ENCODE results near the gene SLFNL1.

Gene SLFNL1

DNA sequence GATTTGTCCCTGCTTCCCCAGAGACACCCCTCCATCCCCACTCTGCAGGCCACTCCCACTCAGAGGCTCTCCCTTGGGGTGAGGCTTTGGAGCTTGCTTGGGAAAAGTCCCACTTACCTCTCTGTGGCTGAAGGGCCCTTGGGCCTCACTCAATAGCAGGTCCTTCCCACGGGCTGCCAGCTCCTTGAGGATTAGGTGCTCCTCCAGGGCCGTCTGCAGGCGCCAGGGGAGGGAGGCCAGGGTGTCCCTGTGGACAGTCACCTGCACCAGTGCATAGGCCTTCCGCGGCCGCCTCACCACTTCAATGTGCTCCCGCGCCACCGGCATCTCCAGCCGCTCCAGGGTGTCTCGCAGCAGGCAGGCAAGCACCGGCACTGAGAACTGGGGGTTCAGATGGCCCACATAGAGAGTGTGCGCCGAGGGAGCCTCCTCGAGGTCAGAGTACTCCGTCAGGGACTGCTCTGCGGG, 1.4 kb downstream of the SLFNL1 start:
- Histone ChIP-seq H2BK120ac (ENCODE audit: low read depth, low read length) (no peak overlapping the region), H3K18ac (ENCODE audit: low read length) (no peak overlapping the region), H2AK5ac (ENCODE audit: low read length) (no peak overlapping the region), H3K4me2 (ENCODE audit: low read length) (no peak overlapping the region), H2BK15ac (replicated peaks; ENCODE audit: low read depth) (no peak overlapping the region), H3K27ac (ENCODE audit: low read depth, low read length) (no peak overlapping the region), H3K9ac (ENCODE audit: low read length) (no peak overlapping the region), H4K8ac (ENCODE audit: low read depth, low read length) (no peak overlapping the region), H3K27me3 (ENCODE audit: insufficient read depth, low read length, poor library complexity) (no peaks in the 10 kb centered on the region), H2BK5ac (ENCODE audit: low read length) (no peak overlapping the region), H3K4ac (ENCODE audit: low read depth, low read length) (no peak overlapping the region), H3K4me1 (ENCODE audit: control insufficient read depth, low read depth, low read length) (no peaks in the 10 kb centered on the region), H3K79me1 (ENCODE audit: low read length) (no peaks in the 10 kb centered on the region), H4K5ac (ENCODE audit: low read length) (no peak overlapping the region), H3K36me3 (ENCODE audit: control insufficient read depth, insufficient read depth, low read length) (peaks cover 4% of the 10 kb centered on the region), H3K56ac (ENCODE audit: low read length) (no peak overlapping the region), H3K23ac (ENCODE audit: low read length) (no peak overlapping the region), H3K79me2 (ENCODE audit: control insufficient read depth, insufficient read depth, low read length) (no peaks in the 10 kb centered on the region), H3K4me3 (ENCODE audit: low read length) (no peak overlapping the region)
- DNase-seq: no peak
- WGBS (ENCODE audit: extremely low coverage, insufficient coverage, low lambda C conversion rate): no CpG with 5 or more reads among the region's 17 CpGs

DNA sequence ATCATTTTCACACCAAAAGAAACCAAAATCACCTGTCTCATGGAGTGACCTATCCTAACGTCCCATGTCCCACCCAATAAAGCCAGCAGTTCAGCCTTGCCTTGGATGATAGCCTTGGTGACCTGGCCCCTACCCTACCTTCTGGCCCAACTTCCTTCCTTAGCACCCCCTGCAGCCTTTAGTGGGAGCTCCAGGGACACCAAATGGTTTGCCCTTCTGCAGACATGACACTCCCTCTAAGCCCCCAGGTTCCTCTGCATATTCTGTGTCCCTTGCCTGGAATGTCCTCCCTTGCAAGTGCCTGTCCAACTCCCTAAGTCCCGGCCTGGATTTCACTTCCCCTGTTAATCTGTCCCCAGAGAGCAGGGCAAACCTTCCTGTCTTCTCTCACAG, 2.2 kb downstream of the SLFNL1 start:
- Histone ChIP-seq H3K4ac (ENCODE audit: low read depth, low read length) (no peak overlapping the region), H3K56ac (ENCODE audit: low read length) (no peak overlapping the region), H3K4me2 (ENCODE audit: low read length) (no peak overlapping the region), H3K79me2 (ENCODE audit: control insufficient read depth, insufficient read depth, low read length) (no peaks in the 10 kb centered on the region), H3K9ac (ENCODE audit: low read length) (no peak overlapping the region), H3K27me3 (ENCODE audit: insufficient read depth, low read length, poor library complexity) (no peaks in the 10 kb centered on the region), H4K5ac (ENCODE audit: low read length) (no peak overlapping the region), H2AK5ac (ENCODE audit: low read length) (no peak overlapping the region), H3K27ac (ENCODE audit: low read depth, low read length) (no peak overlapping the region), H2BK15ac (replicated peaks; ENCODE audit: low read depth) (no peak overlapping the region), H2BK120ac (ENCODE audit: low read depth, low read length) (no peak overlapping the region), H3K4me3 (ENCODE audit: low read length) (no peak overlapping the region), H3K23ac (ENCODE audit: low read length) (no peak overlapping the region), H3K36me3 (ENCODE audit: control insufficient read depth, insufficient read depth, low read length) (peaks cover 4% of the 10 kb centered on the region), H3K79me1 (ENCODE audit: low read length) (no peaks in the 10 kb centered on the region), H2BK5ac (ENCODE audit: low read length) (no peak overlapping the region), H4K8ac (ENCODE audit: low read depth, low read length) (no peak overlapping the region), H3K4me1 (ENCODE audit: control insufficient read depth, low read depth, low read length) (no peaks in the 10 kb centered on the region), H3K18ac (ENCODE audit: low read length) (no peak overlapping the region)
- WGBS (ENCODE audit: extremely low coverage, insufficient coverage, low lambda C conversion rate): no CpG with 5 or more reads among the region's 2 CpGs
- DNase-seq: peak; percentile 52

DNA sequence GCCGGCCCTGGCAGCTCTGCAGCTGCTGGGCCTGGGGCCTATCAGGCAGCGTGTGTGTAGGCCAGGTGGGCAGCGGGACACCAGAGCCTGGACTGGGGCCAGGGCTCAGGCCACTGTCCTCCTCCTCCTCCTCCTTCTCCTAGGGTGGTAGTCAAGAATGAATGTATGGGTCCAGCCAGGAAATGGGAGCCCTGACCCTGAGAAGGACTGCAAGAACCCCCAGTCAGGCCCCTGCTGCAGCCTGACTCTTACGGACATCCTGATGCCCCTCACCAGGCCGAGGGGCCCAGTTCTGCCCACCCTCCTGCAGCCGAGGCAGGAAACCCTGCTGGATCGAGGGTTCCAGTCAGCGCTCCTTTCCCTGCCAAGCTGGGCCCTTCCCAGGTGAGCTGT, 3.5 kb downstream of the SLFNL1 start:
- H3K4me1 ChIP-seq (ENCODE audit: control insufficient read depth, low read depth, low read length): no peaks in the 10 kb centered on the region

DNA sequence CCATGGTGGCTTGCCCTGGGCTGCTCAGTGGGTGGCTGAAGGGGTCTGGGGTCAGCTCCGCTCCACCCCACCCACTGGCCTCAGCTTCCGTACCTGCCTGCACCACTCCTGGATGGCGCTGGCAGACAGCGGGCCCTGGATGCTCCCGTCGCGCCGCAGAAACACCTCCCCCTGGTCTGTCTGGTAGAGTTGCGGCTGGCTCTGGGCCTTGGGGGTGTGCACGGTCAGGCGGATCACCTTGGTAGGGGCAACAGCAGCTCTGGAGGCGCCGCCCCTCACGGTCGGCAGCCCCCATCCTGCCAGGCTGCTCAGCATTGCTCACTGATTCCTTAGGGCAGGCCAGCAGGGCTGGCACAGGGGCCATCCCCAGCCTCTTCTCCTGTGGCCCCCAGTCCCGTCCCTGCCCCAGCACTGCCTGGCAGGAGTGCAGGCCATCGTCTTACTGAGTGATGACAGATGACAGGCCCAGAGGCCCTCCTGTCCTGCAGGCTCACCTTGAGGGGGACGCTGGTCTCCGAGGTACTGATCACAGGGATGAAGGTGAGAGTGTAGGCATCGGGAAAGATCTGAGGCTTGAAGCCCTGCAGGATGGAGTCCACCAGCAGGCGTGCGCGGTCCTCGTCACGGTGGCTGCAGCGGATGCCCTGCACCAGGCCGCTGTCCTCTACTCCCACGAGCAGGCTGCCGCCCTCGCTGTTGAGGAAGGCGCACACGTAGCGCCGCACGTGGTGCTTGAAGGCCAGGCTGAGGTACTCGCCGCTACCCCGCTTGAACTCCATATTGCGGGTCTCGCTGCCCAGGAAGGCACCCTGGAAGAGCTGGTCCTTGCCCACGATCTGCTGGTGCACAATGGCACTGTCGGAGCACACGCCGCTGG, 4.1 kb downstream of the SLFNL1 start:
- H3K56ac ChIP-seq (ENCODE audit: low read length): no peak overlapping the region
- peaks cover 6% of the 10 kb centered on the region for H3K36me3 ChIP-seq (ENCODE audit: control insufficient read depth, insufficient read depth, low read length)
- no peaks in the 10 kb centered on the region for H3K79me1 ChIP-seq (ENCODE audit: low read length)
- no peaks in the 10 kb centered on the region for H3K27me3 ChIP-seq (ENCODE audit: insufficient read depth, low read length, poor library complexity)
- H3K4me2 ChIP-seq (ENCODE audit: low read length): no peak overlapping the region
- no peak overlapping the region for H2BK120ac ChIP-seq (ENCODE audit: low read depth, low read length)
- DNase-seq: no peak
- H4K8ac ChIP-seq (ENCODE audit: low read depth, low read length): no peak overlapping the region
- H3K27ac ChIP-seq (ENCODE audit: low read depth, low read length): no peak overlapping the region
- WGBS (ENCODE audit: extremely low coverage, insufficient coverage, low lambda C conversion rate): no CpG with 5 or more reads among the region's 44 CpGs
- H2BK15ac ChIP-seq (replicated peaks; ENCODE audit: low read depth): no peak overlapping the region
- no peak overlapping the region for H4K5ac ChIP-seq (ENCODE audit: low read length)
- H3K4ac ChIP-seq (ENCODE audit: low read depth, low read length): no peak overlapping the region
- no peak overlapping the region for H2BK5ac ChIP-seq (ENCODE audit: low read length)
- H3K79me2 ChIP-seq (ENCODE audit: control insufficient read depth, insufficient read depth, low read length): no peaks in the 10 kb centered on the region
- no peak overlapping the region for H2AK5ac ChIP-seq (ENCODE audit: low read length)
- no peak overlapping the region for H3K23ac ChIP-seq (ENCODE audit: low read length)
- H3K4me3 ChIP-seq (ENCODE audit: low read length): no peak overlapping the region
- H3K9ac ChIP-seq (ENCODE audit: low read length): no peak overlapping the region
- H3K4me1 ChIP-seq (ENCODE audit: control insufficient read depth, low read depth, low read length): no peaks in the 10 kb centered on the region
- no peak overlapping the region for H3K18ac ChIP-seq (ENCODE audit: low read length)

More for the DNA sequence above, 3.5 kb downstream of the SLFNL1 start:
- Histone ChIP-seq H3K9ac (ENCODE audit: low read length) (no peak overlapping the region), H3K18ac (ENCODE audit: low read length) (no peak overlapping the region), H3K36me3 (ENCODE audit: control insufficient read depth, insufficient read depth, low read length) (peaks cover 4% of the 10 kb centered on the region), H4K8ac (ENCODE audit: low read depth, low read length) (no peak overlapping the region), H3K4ac (ENCODE audit: low read depth, low read length) (no peak overlapping the region), H4K5ac (ENCODE audit: low read length) (no peak overlapping the region), H3K79me2 (ENCODE audit: control insufficient read depth, insufficient read depth, low read length) (no peaks in the 10 kb centered on the region), H2BK5ac (ENCODE audit: low read length) (no peak overlapping the region), H2BK120ac (ENCODE audit: low read depth, low read length) (no peak overlapping the region), H3K4me3 (ENCODE audit: low read length) (no peak overlapping the region), H3K56ac (ENCODE audit: low read length) (no peak overlapping the region), H3K27me3 (ENCODE audit: insufficient read depth, low read length, poor library complexity) (no peaks in the 10 kb centered on the region), H2BK15ac (replicated peaks; ENCODE audit: low read depth) (no peak overlapping the region), H3K23ac (ENCODE audit: low read length) (no peak overlapping the region), H3K27ac (ENCODE audit: low read depth, low read length) (no peak overlapping the region), H3K4me2 (ENCODE audit: low read length) (no peak overlapping the region), H2AK5ac (ENCODE audit: low read length) (no peak overlapping the region), H3K79me1 (ENCODE audit: low read length) (no peaks in the 10 kb centered on the region)
- no peak for DNase-seq
- no CpG with 5 or more reads among the region's 8 CpGs for WGBS (ENCODE audit: extremely low coverage, insufficient coverage, low lambda C conversion rate)

DNA sequence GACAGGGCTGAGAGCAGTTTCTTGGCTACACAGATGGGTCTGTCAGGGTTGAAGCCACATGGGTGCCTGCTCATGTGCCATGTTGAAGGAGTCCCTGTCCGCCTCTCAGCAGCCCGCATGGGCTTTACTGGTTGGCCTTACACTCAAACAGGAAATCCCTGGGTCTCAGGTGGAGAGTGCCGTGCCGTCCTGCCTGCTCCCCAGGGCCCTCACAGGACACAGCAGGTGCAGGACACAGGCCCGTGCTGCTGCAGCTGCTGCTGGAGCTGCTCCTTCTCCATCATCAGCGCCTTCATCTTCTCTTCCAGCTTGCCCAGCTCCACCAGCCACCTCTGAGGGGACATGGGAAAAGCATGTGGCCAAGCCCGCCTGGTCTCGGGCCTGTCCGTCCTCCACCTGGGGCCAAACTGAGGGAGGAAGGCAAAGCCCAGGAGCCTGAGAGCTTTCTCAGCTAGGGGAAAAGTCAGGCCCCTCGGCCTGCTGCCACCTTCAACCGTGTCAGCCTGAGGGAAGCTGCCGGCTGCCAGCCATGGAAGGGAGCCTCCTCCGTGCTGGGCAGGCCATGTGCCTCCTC, 5.5 kb downstream of the SLFNL1 start:
- Histone ChIP-seq H2AK5ac (ENCODE audit: low read length) (no peak overlapping the region), H3K4ac (ENCODE audit: low read depth, low read length) (no peak overlapping the region), H3K27ac (ENCODE audit: low read depth, low read length) (no peak overlapping the region), H3K79me1 (ENCODE audit: low read length) (no peaks in the 10 kb centered on the region), H3K9ac (ENCODE audit: low read length) (no peak overlapping the region), H4K8ac (ENCODE audit: low read depth, low read length) (no peak overlapping the region), H3K23ac (ENCODE audit: low read length) (no peak overlapping the region), H3K4me1 (ENCODE audit: control insufficient read depth, low read depth, low read length) (no peaks in the 10 kb centered on the region), H4K5ac (ENCODE audit: low read length) (no peak overlapping the region), H3K56ac (ENCODE audit: low read length) (no peak overlapping the region), H3K79me2 (ENCODE audit: control insufficient read depth, insufficient read depth, low read length) (no peaks in the 10 kb centered on the region), H3K18ac (ENCODE audit: low read length) (no peak overlapping the region), H2BK15ac (replicated peaks; ENCODE audit: low read depth) (no peak overlapping the region), H3K27me3 (ENCODE audit: insufficient read depth, low read length, poor library complexity) (no peaks in the 10 kb centered on the region), H3K36me3 (ENCODE audit: control insufficient read depth, insufficient read depth, low read length) (peaks cover 13% of the 10 kb centered on the region), H3K4me2 (ENCODE audit: low read length) (no peak overlapping the region), H2BK120ac (ENCODE audit: low read depth, low read length) (no peak overlapping the region), H2BK5ac (ENCODE audit: low read length) (no peak overlapping the region), H3K4me3 (ENCODE audit: low read length) (no peak overlapping the region)
- DNase-seq: no peak
- no CpG with 5 or more reads among the region's 13 CpGs for WGBS (ENCODE audit: extremely low coverage, insufficient coverage, low lambda C conversion rate)
